Ascending aorta (tissue), 2 donors: ENCODE measurements around the gene PRKCA. TPM values are rescaled to one million over a fixed set of nuclear protein-coding genes. Genes with fewer than 3 reads are reported as not detected.

Experiments used
- DNase-seq, 2 donors: peaks; one replicate each; pipeline ENCODE4 v3.0.0-alpha.2; 2019; ENCODE audit warnings: low spot score in 2 of 2
- H3K27ac ChIP-seq, 2 donors: fragments of 200-600 bp; sonication (generic); one replicate each; pipeline ENCODE4 v1.5.1; 2016 to 2017; ENCODE audit warnings: mild to moderate bottlenecking in 1 of 2
- H3K27me3 ChIP-seq: fragments of 200-600 bp; sonication (generic); one replicate; pipeline ENCODE4 v1.5.1; 2017
- H3K36me3 ChIP-seq, 2 donors: fragments of 200-600 bp; sonication (generic); one replicate each; pipeline ENCODE4 v1.5.1; 2016
- H3K4me1 ChIP-seq, 2 donors: fragments of 200-600 bp; sonication (generic); one replicate each; pipeline ENCODE4 v1.5.1; 2016 to 2017; ENCODE audit warnings: mild to moderate bottlenecking in 1 of 2
- H3K4me3 ChIP-seq, 2 donors: fragments of 200-600 bp; sonication (generic); one replicate each; pipeline ENCODE4 v1.5.1; 2016 to 2017; ENCODE audit warnings: mild to moderate bottlenecking in 1 of 2
- H3K9me3 ChIP-seq, 2 donors: fragments of 200-600 bp; sonication (generic); one replicate each; pipeline ENCODE4 v1.5.1; 2016
- CTCF ChIP-seq, 3 experiments: fragments of 200-600 bp in 2 of 3; fragments of 450-650 bp in 1 of 3; sonication (generic) in 2 of 3; IDR thresholded peaks; one replicate each; pipeline ENCODE4 v1.5.1; 2016 to 2019; ENCODE audit warnings: antibody characterized with exemption in 3 of 3, mild to moderate bottlenecking in 1 of 3, moderate library complexity in 1 of 3
- intact Hi-C: fragments of 100-400 bp; cut with DNase I; formaldehyde crosslinking; loops from one replicate; pipeline ENCODE4 v1.15.1; 2023
- total RNA-seq: library from RNA; depleted of rRNA; stranded (reverse); fragments of >200 nt; gene quantifications from one replicate; pipeline ENCODE4 v1.1.0, GENCODE V29; 2016

The PRKCA gene
- total RNA-seq, 1 donor from 2014 or later, result 3.2 TPM

DNA sequence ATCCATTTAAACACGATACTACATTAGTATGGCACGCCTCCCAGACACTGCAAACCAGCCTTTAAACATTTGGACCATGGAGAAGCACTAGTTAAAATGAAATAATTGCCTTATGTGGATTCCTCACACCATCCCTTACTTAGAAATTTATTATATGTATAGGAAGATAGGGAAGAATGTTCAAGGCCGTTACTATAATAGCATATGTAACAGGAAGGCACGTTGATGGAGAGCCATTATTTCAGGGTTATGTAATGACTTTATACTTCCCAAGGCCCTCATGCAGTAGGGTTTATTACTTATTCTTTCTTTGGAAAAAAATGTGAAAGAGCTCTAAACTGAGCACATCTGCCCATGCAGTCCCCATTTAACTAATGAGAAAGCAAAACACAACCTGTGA lies 435.9 kb downstream of the PRKCA start:
- Histone ChIP-seq H3K4me3 (no peak overlapping the region), H3K27me3 (no peaks in the 10 kb centered on the region), H3K27ac (no peak overlapping the region), H3K9me3 (no peaks in the 10 kb centered on the region), H3K36me3 (no peaks in the 10 kb centered on the region), H3K4me1 (no peaks in the 10 kb centered on the region)
- DNase-seq, result no peak
- TF ChIP-seq CTCF (IDR thresholded peaks at IDR 0.05), result no peak
- intact Hi-C loops, result no loop called here

GRCh38 chr17:66739553-66739952 lies 437.1 kb downstream of the PRKCA start:
- Histone ChIP-seq H3K9me3 (no peaks in the 10 kb centered on the region), H3K27me3 (no peaks in the 10 kb centered on the region), H3K36me3 (no peaks in the 10 kb centered on the region), H3K27ac (no peak overlapping the region), H3K4me1 (no peaks in the 10 kb centered on the region), H3K4me3 (no peak overlapping the region)
- TF ChIP-seq CTCF (IDR thresholded peaks at IDR 0.05), result no peak
- DNase-seq, result no peak
- intact Hi-C loops, result no loop called here

DNA sequence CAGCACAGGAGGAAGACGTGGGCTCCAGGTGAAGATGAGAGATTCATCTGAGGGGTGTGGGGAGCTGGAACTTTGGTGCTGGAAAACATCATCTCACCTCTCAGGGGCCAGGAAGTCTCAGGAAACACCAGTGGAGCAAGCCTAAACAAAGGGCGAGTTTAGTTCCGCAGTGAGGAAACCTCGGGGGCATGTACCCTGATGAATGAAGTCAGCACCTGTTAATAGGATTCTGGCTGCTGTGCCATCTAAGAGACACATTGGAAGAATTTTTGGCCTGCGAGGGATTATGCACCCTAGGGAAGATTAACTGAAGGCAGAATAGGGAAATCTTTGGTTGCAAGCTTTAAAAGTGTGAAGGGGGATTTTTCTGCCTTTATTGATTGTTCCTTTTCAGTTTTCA lies 437.8 kb downstream of the PRKCA start:
- Histone ChIP-seq H3K9me3 (no peaks in the 10 kb centered on the region), H3K27ac (no peak overlapping the region), H3K4me3 (no peak overlapping the region), H3K27me3 (no peaks in the 10 kb centered on the region), H3K4me1 (no peaks in the 10 kb centered on the region), H3K36me3 (no peaks in the 10 kb centered on the region)
- DNase-seq, result no peak
- intact Hi-C loops, result no loop called here
- no peak for TF ChIP-seq CTCF (IDR thresholded peaks at IDR 0.05)

- Histone ChIP-seq H3K9me3 (no peaks in the 10 kb centered on the region), H3K27ac (no peak overlapping the region), H3K36me3 (no peaks in the 10 kb centered on the region), H3K4me1 (no peaks in the 10 kb centered on the region), H3K4me3 (no peak overlapping the region), H3K27me3 (no peaks in the 10 kb centered on the region)
- no peak for DNase-seq
- intact Hi-C loops, result no loop called here
- TF ChIP-seq CTCF (IDR thresholded peaks at IDR 0.05), result no peak
These were observed 441.1 kb downstream of the PRKCA start for GRCh38 chr17:66743511-66743910.

DNA sequence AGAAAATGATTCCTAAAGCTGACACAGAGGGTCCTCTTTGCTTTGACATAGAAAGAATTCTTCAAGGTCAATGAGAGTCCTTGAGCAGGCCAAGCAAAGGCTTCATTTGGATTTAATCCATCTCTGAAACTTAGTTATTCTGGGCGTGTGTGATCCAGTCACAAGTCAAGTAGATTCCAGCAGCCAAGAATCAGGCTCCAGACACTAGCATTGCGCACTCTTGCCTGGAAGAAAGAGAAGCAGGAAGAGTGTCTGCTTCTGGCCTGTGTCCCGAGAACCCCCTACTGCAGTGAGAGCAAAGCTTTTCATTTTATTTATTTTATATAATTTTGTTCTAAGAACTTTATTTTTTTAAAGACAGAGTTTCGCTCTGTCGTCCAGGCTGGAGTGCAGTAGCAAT lies 444.3 kb downstream of the PRKCA start:
- no peaks in the 10 kb centered on the region for H3K9me3 ChIP-seq
- H3K36me3 ChIP-seq, result no peaks in the 10 kb centered on the region
- H3K4me3 ChIP-seq, result no peak overlapping the region
- H3K27ac ChIP-seq, result no peak overlapping the region
- H3K4me1 ChIP-seq, result no peaks in the 10 kb centered on the region
- TF ChIP-seq CTCF (IDR thresholded peaks at IDR 0.05), result no peak
- no peak for DNase-seq
- H3K27me3 ChIP-seq, result no peaks in the 10 kb centered on the region
- intact Hi-C loops, result no loop called here

DNA sequence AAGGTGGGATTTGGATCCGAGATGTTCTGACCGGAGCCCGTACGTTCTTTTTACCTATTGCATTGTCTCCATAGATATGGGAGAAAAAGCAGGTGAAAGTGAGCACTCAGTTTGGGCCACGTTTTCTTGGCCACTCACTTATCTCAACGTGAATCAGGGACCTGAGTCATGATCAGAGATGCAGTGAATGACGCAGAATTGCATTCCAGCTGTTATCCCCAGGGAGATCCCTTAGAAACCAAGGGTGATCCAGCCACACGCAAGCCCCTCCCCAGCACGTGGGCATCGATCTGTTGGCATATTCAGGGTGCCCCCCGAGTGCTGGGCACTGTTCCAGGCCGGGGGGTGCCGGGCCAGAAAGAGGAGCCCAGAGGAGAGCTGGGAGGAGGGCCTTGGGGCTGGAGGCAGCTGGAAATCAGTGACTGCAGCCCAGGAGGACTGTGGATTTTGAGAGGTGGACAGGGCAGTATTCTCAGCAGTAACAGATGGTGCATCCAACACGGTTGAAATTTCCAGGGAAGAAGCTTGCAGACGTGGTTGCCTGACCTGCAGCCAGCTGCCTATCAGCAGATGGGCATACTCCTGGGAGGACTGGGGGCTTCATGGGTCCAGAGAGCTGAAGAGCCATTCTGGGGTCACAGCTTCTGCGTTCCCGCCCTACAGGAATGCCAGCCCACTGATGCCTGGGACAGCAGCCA lies 445.3 kb downstream of the PRKCA start:
- H3K36me3 ChIP-seq, result no peaks in the 10 kb centered on the region

More for the DNA sequence above, 445.3 kb downstream of the PRKCA start:
- TF ChIP-seq CTCF (IDR thresholded peaks at IDR 0.05), result no peak
- Histone ChIP-seq H3K9me3 (no peaks in the 10 kb centered on the region), H3K4me3 (no peak overlapping the region), H3K4me1 (no peaks in the 10 kb centered on the region), H3K27ac (no peak overlapping the region), H3K27me3 (no peaks in the 10 kb centered on the region)
- DNase-seq, result no peak
- intact Hi-C loops, result no loop called here
